GM13976 (cell line): ENCODE measurements around the gene PLA2G4D.

ENCODE experiments used
- DNase-seq: peaks from one replicate; pipeline ENCODE4 v3.0.0; 2012; ENCODE audit warnings: low spot score
- CTCF ChIP-seq: IDR thresholded peaks from 2 replicates; pipeline ENCODE4 v1.5.1; 2012; ENCODE audit warnings: borderline replicate concordance, mild to moderate bottlenecking; ENCODE audit not compliant: insufficient read depth; ENCODE audit errors: extremely low read depth, missing control alignments, control extremely low read depth
- in situ Hi-C: fragments of 300-500 bp; cut with MboI; formaldehyde crosslinking; loops from one replicate; pipeline ENCODE4 v1.12.0; 2022; ENCODE audit warnings: low sequenced_read_pairs, mixed read lengths, inconsistent platforms; ENCODE audit not compliant: unreplicated experiment

PLA2G4D gene

GRCh38 chr15:42128476-42128875 is 34.1 kb upstream of the PLA2G4D start:
- no peak for TF ChIP-seq CTCF
- in situ Hi-C loops = no loop called here
- DNase-seq = no peak

DNA sequence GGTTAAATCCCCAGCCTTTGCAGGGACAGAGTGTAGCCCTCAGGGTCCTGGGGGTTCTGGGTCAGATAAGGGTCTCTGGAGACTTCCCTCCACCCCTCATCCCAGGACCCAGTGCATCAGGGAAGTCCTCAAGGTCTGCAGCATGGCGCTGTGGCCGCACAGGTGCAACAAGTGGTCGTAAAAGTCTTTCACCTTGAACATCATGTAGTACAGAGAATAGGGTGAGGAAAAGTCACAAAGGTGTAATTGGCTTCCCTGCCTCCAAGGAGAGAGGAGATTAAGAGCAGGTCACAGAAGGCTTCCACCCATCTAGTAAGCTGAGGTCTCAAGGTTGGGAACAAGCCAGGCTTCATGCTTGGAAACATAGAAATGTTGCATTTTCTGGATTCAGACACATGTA is 29.2 kb upstream of the PLA2G4D start:
- TF ChIP-seq CTCF = no peak
- in situ Hi-C loops = no loop called here
- DNase-seq = no peak

GRCh38 chr15:42121682-42122081 is 27.3 kb upstream of the PLA2G4D start:
- TF ChIP-seq CTCF = no peak
- no peak for DNase-seq
- in situ Hi-C loops = no loop called here

DNA sequence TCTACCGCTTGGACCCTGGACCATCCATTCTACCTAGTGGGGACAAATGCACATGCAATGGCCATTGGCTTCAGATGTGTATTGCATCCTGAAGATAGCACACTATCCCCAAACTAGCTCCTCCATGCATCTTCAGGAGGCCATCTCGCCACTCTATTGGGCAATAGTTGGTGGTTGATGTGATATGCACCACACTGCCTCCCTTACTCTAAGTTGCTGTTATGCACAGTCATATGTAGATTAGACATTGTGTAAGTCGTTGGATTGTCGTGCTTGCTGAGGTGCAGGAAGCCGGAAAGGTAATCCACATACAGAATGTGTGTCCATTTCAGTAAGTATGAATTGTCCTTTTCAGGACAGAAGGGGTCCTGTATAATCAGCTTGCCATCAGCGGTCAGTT is 26.7 kb upstream of the PLA2G4D start:
- in situ Hi-C loops = no loop called here
- DNase-seq = no peak
- no peak for TF ChIP-seq CTCF

GRCh38 chr15:42120285-42120684 is 25.9 kb upstream of the PLA2G4D start:
- in situ Hi-C loops = no loop called here
- no peak for TF ChIP-seq CTCF
- no peak for DNase-seq

DNA sequence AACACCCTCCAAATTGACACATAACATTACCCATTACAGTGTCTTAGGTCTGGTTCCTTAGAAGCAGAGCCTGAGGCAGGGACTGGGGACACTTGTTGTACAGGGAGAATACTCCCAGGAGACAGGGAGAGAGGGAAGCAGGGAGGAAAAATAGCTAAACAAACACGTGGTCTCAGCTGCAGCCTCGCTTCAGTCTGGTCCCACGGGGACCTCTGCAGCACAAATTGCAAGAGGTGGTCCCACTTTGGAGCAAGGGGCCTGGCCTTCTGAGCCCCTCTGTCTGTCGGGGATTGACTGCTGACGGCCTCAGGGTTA is 25.0 kb upstream of the PLA2G4D start:
- DNase-seq = no peak
- in situ Hi-C loops = no loop called here
- TF ChIP-seq CTCF = no peak
